Measurements from ENCODE around the gene CAMK4. TPM values are rescaled to one million over a fixed set of nuclear protein-coding genes. Genes with fewer than 3 reads are reported as not detected.

The CAMK4 gene
- total and polyA plus RNA-seq, 2 of the 8 experiments (the other 6 are each of a cell fraction or from before 2014, with no cell fraction given): 1.8 to 8.3 TPM

- no peak for TF ChIP-seq CHD7 (IDR thresholded peaks at IDR 0.05; ENCODE audit: insufficient replicate concordance, low read length)
- TF ChIP-seq RNF2 (IDR thresholded peaks at IDR 0.05; ENCODE audit: borderline replicate concordance, low read depth, low read length, missing control alignments, poor library complexity, severe bottlenecking): no peak
- TF ChIP-seq JUND (IDR thresholded peaks at IDR 0.05; ENCODE audit: low read length): no peak
- no peak for TF ChIP-seq E2F6 (IDR thresholded peaks at IDR 0.05)
- TF ChIP-seq JUN (IDR thresholded peaks at IDR 0.05; ENCODE audit: low read depth, low read length): no peak
- no peak for TF ChIP-seq TAF1 (IDR thresholded peaks at IDR 0.05; ENCODE audit: low read depth, low read length)
- no peak for TF ChIP-seq POLR2A (IDR thresholded peaks at IDR 0.05; ENCODE audit: control extremely low read depth in 1 of 2, low read depth in 2 of 2, low read length in 2 of 2)
- no peak for TF ChIP-seq BCL11A (IDR thresholded peaks at IDR 0.05; ENCODE audit: low read depth in 2 of 2, low read length in 2 of 2)
- no peak for TF ChIP-seq RAD21 (IDR thresholded peaks at IDR 0.05 in 1 of 2, conservative IDR thresholded peaks at IDR 0.05 in 1 of 2; ENCODE audit: low read depth in 2 of 2, low read length in 2 of 2)
Measured at GRCh38 chr5:111246459-111246858, 22.3 kb downstream of the CAMK4 start (continued).

Measured in H1 (cell line).